Activated T-cell treated with anti-CD3 and anti-CD28 coated beads, Interleukin-2, amount 50 U/mL, for 48 hours (primary cell): ENCODE results near the gene PNMA6F.
"Not testable (repeated sequence)": the region's sequence is repeated elsewhere in the genome, so short reads cannot be mapped to it uniquely, and the experiment has no call there.

Experiments used
- DNase-seq, 2 experiments: peaks; one replicate each; pipeline ENCODE4 v3.0.0-alpha.2; 2020

PNMA6F gene

DNA sequence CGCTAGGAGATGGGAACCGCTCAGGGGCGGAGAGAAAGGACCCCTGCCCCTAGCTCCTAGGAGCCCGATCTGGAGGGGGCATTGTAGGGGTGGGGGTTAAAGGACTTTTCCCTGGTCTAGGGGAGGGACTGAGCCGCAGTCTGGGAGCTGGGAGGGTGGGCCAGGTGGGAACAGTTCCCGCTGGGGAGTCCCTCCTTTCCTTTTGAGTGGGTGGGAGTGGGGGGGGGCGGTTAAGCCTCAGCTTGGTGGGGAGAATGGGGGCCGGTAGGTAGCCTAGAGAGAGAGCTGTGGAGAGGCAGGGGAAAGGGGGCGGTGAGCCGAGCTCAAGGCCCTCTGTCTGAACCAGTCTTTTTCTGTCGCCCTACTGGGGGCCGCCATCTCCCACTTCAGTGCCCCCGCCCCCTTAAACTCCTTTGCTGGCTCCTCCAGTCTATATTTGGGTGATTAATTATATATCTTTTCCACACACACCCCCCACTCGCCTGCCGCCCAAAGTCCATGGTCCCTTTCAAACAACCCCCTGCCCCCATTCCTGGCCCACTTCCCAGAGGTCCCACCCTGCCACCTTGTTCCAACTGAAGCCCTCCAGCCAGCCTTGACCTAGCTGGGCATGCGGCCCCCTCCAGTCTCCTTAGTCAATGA lies 13.2 kb upstream of the PNMA6F start:
- peak; percentile 11 to 14 for DNase-seq

GRCh38 chrX:153333821-153334653 lies 12.5 kb upstream of the PNMA6F start, which contains the start of gene ZNF275:
TSS of gene ZNF275 (plus strand) at chrX:153334153. CDS start at chrX:153336680, 2,527 bp downstream.
- DNase-seq: peak; percentile 81 to 87

DNA sequence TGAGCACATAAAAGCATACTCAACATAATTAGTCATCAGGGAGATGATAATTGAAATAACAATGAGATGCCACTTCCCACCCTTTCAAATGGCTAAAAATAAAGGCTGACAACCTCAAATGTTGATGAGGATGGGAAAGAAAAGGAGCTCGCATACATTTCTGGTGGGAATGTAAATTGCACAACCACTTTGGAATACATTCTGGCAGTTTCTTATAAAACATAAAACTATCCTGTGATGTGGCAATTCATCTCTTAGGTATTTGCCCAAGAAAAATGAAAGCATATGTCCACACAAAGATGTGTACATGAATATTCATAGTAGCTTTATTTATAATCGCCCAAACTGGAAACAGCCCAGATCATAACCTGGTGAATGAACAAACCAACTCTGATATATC lies 11.7 kb upstream of the PNMA6F start:
- no peak for DNase-seq

DNA sequence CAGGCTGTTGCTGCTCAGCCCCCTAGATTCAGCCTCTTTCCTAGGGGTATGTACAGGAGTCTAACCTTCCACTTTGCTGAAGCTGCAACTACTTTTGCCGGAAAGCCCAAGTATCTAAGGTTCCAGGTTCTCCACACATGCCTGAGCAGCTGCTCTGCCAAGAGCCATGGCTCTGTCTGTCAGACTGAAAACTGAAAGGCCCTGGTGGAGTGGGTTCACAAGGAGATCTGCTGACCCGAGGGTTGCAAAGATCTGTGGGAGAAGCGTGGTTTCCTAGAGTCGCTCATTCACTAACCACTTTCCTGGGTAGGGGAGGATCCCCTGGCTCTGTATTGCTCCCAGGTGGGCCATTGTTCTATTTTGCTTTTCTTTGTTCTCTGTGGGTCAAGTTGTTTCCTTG lies 6.0 kb upstream of the PNMA6F start:
- DNase-seq: no peak

GRCh38 chrX:153320555-153321184 lies 897 bp downstream of the PNMA6F start:
- no peak for DNase-seq

DNA sequence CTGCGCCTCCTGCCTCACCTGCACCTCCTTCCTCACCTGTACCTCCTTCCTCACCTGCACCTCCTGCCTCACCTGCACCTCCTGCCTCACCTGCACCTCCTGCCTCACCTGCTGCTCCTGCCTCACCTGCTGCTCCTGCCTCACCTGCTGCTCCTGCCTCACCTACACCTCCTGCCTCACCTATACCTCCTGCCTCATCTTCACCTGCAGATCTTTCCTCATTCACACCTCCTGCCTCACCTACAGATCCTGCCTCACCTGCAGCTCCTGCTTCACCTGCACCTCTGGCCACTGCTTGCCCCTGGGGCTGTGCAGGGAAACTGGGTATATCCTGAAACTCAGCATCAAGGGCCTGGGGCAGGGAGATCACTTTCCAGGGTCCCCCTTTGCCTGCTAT lies 1.5 kb downstream of the PNMA6F start:
- not testable (repeated sequence) for DNase-seq

GRCh38 chrX:153319295-153320046 lies 2.1 kb downstream of the PNMA6F start:
- no peak for DNase-seq

GRCh38 chrX:153318811-153319210 lies 2.8 kb downstream of the PNMA6F start:
- no peak for DNase-seq

DNA sequence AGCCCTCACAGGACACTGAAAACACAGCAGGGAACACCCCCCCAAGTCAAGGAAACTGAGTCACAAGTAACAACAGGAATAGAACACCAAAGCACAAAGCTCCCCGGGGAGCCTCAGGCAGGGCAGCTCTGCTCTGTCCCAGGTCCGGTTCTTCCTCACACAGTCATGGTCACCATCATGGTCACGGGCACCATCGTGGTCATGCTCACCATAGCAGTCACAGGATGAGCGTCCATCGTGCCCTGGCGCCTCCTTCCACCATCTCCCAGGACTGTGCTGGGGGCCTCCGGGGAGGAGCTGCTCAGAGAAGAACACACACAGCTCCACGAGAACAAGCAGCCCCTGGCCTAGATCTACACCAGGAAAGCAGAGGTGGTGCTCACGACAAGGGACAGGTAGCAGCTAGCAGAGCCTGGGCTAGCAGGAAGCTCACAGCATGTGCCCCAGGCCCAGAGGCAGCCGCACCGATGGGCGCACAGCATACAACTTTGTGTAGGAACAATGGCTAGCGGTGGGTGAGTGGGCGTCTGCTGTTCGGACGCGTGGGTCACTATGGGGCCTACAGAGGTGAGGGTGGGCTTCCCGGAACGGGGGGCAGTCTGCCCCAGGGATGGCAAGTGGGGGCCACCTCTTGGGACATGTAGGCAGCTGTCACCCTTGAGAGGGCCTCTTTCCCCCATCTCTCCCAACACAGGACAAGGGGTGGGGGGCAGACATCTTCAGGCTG lies 3.4 kb downstream of the PNMA6F start:
- no peak for DNase-seq

- DNase-seq: no peak
Observed at GRCh38 chrX:153317306-153317705, 4.3 kb downstream of the PNMA6F start.

GRCh38 chrX:153312842-153313241 lies 8.7 kb downstream of the PNMA6F start:
- DNase-seq: no peak

DNA sequence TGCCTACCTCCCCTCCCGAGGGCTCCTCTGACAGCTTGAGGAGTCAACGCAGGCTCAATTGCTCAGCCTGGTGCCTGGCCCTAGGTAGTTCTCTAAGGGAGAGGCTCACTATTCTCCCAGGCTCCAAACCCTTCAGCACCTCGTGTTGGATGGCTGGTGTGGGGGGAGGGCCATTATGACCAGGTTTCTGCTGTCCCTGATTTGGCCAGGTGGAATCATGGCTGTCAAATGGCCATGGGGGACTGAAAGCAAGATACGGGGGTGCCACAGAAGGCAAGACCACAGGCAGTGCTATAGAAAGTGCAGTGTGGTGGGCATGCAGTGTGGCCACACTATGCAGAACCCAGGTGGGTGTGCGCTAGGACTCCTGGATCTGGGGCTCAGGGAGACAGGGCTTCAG lies 9.5 kb downstream of the PNMA6F start:
- no peak for DNase-seq

DNA sequence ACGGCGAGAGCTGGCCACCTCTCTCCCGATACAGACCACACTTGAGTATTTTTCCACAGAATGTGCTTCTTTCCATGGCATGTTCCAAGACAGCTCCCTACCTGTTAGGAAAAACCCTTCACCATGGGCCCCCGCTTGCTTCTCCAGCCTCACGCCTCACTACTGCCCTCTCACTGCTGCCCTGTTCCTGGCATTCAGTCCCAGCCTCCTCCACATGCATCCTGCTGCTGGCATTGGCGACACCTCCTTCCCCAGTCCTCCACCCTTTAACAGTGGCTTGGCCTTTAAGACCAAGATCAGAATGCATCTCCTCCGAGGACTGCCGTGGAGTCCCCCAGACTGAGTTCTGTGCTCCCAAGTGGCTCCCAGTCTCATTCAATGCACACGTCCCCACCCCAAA lies 10.7 kb downstream of the PNMA6F start:
- DNase-seq: no peak

DNA sequence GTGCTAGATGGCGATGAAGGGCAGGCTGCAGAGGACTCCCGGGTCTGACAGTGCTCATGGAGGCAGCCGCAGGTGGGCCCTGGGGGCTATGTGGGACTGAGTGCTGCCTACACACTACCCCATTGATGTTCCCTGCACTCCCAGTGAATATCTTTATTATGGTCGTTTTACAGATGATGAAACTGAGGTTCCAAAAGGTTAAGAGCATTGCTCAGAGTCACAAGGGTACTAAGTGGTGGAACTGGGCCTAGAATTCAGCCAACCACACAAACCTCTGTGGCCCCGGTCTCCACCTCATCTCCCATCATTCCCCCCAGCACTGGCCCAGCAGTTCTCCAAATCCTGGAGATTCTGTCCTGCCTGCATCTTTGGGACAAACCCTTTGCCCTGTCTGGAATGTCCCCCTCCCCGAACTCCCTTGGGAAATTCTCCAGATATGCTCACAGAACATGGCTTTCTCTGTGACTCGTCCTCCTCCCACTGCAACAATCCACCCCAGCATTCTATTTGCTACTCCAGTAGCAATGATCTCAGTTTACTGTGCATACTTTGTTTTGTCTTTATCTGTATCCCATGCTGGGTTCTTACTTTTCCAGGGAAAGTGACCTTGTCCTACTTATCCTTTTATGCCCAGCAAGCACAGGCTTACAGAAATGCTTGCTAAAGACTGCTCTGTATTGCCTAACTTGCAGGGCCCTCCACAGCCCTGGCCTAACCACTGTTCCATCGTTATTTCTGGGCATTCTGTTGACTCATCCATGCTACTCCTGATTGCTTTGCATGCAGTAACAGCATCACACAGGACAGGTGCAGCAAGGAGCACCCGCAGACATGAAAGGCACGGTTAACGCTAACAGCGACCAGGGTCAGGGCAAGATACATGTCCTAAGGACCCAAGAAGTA lies 14.0 kb downstream of the PNMA6F start:
- DNase-seq: no peak

DNA sequence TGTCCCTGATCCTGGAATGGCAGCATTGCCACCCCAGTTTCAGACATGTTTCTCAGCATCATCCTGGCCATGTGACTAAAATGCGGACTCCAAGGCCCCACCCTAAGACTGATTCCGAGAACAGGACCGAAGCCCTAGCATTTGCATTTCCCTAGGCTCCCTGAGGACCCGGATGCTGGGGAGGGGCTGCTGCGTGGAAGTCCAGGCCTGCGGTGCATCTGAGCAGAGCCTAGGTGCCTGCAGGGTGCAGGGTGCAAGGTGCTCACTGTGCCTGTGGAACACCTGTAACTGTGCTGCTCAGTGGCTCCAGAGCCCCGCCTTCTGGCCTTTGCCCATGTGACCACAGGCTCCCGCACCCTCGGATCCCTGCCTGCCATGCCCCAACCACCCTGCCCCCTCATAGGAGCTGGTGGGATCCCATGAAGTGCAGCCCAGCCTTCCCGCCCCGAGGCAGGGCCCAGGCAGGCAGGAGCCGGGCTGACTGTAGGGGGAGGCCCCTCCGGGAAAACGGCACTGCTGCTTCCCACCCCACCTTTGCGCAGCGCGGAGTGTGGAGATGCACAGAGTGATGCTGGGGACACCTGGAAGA lies 14.9 kb downstream of the PNMA6F start:
- no peak for DNase-seq

DNA sequence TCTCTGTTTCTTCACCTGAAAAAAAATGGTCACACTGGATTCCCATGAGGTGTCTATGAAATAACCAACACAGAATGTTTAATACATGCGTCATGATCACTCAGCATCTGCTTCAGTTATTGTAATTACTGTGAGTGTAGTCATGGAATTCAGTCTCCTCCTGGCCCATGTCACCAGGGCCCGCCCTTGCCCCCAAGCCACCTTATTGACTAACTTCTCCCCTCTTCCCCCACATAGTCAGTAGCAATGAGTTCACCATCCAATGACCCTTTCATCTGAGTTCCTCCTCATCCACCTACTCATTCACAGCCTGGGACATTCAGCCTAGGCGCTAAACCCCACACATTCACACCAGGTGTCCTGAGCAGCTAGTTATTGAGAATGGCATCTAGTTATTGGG lies 15.6 kb downstream of the PNMA6F start:
- no peak for DNase-seq

GRCh38 chrX:153304988-153305736 lies 16.4 kb downstream of the PNMA6F start:
- no peak for DNase-seq

DNA sequence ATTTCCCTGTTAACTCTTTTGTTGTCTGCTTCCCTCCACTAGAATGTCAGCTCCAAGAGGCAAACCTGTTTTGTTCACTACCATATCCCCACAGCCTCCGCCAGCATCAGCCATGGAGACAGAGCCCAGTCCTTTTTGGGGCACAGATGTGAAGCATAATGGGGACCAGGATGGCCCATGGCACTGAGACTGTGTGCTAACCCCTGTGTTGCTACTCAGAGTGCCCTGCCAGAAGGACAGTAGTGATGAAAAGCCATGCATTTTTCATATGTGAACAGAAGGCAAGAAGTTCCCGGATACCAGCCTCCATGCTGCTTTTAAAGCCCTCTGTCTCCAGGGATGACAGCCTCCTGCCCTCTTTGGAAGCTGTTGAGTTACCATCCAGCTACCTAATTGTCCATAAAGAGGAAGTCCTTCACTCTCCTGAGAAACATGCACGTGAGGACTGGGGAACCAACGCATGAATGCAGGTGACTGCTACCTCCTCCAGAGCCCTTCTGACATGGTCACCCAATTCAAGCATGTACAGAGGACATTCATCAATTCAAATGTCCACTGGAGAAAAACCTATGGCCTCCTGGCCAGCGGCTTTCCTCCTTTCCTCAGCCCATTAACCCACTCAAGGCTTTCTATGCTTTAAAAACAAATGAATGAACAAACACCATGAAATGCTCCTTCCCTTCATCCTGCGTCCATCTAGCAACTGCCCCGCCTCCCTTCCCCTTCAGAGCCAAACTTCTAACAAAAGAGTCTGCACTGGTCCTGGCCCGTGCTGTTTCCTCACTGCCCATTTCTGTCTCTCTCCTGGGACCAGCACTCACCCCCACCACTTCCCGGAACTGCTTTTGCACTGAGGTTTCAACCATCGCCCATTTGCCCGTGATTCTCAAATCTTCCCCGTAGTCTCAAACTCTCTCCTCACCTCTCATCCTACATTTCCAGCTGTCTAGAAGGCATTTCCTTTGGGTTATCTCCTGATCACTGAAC lies 18.0 kb downstream of the PNMA6F start:
- no peak for DNase-seq

DNA sequence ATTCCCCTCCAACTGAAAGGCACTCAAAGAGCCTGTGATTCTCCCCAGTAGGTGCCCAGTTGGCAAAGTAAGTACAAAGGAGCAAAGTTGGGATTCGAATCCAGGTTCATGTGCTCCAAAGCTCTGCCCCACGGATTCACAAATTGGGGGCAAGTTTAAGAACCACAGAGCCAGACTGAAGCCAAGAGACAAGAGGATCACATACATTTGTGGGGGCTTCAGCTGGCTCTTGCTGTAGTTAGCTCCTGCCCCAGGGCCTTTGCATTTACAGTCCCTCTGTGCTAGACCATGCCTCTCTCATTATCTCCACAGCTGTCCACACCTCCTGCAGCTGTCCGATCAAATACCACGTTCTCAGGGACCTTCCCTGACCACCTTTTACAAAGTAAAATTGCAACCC lies 18.8 kb downstream of the PNMA6F start:
- no peak for DNase-seq
